Measurements from ENCODE around the gene KIF26B.
A peak's percentile ranks its signal among the peaks of the same experiment; 100 is the strongest.

KIF26B gene

GRCh38 chr1:245571815-245572294 is 417.1 kb downstream of the KIF26B start:
- intact Hi-C loops (cut with DNase I): no loop called here
- DNase-seq: no peak

- intact Hi-C loops (cut with DNase I): no loop called here
- DNase-seq: no peak
Measured at GRCh38 chr1:245572709-245573108, 417.9 kb downstream of the KIF26B start.

GRCh38 chr1:245575710-245576109 is 420.9 kb downstream of the KIF26B start:
- DNase-seq: no peak
- intact Hi-C loops (cut with DNase I): no loop called here

- intact Hi-C loops (cut with DNase I): no loop called here
- no peak for DNase-seq
Measured at GRCh38 chr1:245576323-245576722, 421.5 kb downstream of the KIF26B start.

- DNase-seq: no peak
- intact Hi-C loops (cut with DNase I): no loop called here
Measured at GRCh38 chr1:245577191-245578157, 422.7 kb downstream of the KIF26B start.

GRCh38 chr1:245578308-245578707 is 423.5 kb downstream of the KIF26B start:
- intact Hi-C loops (cut with DNase I): no loop called here
- no peak for DNase-seq

DNA sequence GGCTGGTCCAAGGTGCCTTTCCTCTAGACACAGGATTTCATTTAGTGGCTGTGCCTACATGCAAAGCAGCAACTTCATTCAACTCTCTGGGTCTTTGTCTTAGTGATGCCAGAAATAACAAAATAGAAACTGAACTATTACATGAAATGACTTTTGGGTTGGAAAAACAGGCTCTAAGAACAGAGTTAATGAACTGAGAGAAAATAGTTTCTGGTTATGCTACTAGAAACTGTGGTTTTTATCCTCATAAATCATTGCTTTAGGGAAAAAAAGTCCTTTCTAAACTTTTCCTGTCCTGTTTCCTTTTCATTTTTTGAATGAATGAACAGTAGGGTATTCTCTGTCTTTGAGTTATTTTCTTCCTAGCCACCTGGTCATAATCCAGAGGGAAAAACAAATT is 424.0 kb downstream of the KIF26B start:
- intact Hi-C loops (cut with DNase I): no loop called here
- DNase-seq: no peak

GRCh38 chr1:245579881-245580280 is 425.1 kb downstream of the KIF26B start:
- intact Hi-C loops (cut with DNase I): no loop called here

GRCh38 chr1:245580651-245581050 is 425.9 kb downstream of the KIF26B start:
- DNase-seq: no peak
- intact Hi-C loops (cut with DNase I): no loop called here

More at GRCh38 chr1:245579881-245580280, 425.1 kb downstream of the KIF26B start:
- DNase-seq: no peak

DNA sequence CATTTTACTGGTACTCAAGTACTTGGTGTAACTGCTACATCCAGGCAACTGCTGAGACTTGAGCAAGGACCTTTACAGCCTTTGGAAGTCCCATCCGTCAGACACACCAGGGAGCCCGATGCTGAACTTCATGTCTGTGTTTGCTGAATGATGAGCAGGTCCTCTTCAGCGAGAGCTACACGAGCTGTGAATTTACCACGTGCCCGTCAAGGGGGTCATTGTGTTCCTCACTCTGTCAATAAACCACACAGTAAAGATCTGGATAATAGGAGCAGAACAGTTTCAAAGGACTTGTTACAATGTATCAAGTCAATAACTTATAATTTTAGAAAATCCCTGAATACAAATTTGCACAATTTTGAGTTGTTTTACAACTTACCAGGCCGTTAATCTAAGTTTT is 427.2 kb downstream of the KIF26B start:
- intact Hi-C loops (cut with DNase I): no loop called here
- DNase-seq: no peak

DNA sequence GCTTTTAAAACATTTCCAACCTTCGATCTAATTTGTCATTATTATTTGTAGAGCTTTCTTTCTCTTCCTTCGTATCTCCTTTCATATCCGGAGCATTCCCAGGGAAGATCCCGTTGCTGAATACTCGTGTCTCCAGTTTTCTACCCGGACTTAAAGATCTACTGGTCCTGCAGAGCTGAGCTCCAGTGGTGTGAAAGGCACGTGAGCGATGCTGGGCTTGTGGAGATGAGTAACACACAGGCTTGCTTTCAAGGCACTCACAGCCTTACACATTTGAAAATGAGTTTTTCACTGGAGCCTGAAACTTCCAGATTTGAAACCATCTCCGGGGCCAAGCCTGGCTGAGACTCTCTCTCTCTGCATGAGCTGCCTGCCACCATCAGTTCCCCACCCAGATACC is 428.3 kb downstream of the KIF26B start:
- peak in 2 of 10 donors; percentile 35 to 77 for DNase-seq
- intact Hi-C loops (cut with DNase I): no loop called here

DNA sequence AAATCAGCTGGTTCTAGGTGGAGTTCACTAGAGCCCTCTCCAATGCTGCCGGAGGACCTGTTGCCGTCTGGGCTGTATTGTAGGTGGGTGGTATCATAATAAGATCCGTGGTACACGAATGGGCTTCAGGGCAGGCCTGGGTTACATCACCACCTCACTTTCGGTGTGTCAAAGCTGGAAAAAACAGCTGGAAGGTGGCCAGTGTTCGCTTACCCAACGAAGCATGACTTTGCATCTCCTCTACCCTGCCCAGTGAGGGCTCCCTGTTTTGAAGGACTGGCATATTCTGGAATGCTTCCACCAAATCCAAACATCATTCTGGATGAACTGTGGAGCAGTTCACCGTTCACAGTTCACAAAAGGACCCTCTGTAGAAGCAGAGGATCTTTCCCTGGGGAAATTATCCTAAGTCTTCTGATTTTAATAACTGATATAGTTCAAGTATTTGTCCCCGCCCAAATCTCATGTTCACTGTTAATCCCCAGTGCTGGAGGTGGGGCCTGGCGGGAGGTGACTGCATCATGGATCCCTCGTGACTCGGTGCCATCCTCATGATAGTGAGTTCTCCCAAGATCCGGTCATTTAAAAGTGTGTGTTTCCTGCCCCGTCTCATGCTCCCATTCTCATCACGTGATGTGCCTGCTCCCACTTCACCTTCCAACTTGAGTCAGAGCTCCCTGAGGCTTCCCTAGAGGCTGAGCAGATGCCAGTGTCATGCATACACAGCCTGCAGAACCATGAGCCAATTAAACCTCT is 429.0 kb downstream of the KIF26B start:
- intact Hi-C loops (cut with DNase I): no loop called here
- DNase-seq: no peak

DNA sequence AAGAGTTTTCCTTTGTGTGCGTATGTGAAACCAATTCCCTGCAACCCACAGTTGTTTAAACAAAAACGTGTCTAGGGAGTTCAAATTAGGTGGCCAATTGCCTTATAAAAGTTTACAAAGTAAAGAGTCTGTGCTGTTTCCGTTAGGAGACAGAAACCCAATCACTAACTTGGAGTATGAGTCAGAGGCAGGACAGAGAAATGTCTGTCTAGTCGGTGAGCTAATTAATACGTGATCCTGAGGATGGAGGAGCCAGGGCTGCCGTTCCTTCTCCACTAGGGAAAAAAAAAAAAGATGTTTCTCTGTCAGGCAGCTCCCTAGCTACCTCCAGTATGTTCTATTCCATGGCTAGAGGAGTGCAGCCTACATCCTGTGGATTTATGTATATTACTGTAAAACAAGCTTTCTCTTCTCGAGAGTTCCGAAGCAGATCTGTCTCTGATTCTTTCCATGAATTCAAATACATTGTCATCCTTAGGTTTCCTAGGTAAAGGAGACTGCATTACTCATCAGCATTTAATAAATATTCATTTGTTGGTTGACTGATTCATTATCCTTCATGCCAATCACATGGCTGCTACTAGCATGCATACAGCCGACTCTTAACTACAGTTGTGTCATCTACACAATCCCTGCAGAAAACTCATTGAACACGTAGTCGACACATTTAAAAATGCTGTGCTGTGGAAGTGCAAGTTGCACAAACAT is 430.6 kb downstream of the KIF26B start:
- no peak for DNase-seq

DNA sequence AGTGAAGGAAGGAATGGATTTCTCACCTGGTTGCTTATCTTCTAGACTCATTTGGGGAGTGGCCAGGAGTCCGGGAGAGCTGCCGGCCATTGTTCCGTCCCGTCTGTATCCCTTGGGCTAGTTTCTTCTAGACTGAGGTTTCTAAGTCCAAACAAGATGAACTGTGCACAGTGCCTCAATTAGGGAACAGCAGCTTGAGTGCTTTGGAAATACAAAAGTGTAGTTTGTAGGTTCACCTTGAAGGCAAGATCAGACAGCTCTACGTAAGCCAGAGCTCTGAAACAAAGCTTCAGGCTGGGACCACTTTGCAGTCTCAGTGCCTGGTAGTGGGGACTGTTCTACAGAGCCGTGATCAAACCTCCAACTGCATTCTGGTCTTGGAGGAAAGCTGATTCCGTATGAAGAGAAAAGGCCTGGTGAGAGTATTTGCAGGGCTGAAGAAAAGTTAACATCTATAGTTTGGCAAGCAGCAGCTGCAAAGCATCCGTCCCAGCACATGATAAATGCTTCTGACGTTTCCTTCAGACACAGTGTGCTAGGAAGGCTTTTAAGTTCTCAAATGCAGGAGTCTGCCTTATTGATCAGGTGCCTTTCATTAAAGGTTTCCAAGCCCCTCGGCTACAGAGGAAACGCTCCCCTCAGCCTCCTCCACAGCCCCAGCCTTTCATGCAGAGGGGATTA is 432.8 kb downstream of the KIF26B start:
- intact Hi-C loops (cut with DNase I): no loop called here
- no peak for DNase-seq

More for the DNA sequence above, 430.6 kb downstream of the KIF26B start:
- intact Hi-C loops (cut with DNase I): no loop called here

- intact Hi-C loops (cut with DNase I): no loop called here
- peak in 1 of 10 donors; percentile 66 for DNase-seq
Measured at GRCh38 chr1:245588116-245588639, 433.4 kb downstream of the KIF26B start.

- intact Hi-C loops (cut with DNase I): no loop called here
- no peak for DNase-seq
Measured at GRCh38 chr1:245589316-245589715, 434.5 kb downstream of the KIF26B start.

DNA sequence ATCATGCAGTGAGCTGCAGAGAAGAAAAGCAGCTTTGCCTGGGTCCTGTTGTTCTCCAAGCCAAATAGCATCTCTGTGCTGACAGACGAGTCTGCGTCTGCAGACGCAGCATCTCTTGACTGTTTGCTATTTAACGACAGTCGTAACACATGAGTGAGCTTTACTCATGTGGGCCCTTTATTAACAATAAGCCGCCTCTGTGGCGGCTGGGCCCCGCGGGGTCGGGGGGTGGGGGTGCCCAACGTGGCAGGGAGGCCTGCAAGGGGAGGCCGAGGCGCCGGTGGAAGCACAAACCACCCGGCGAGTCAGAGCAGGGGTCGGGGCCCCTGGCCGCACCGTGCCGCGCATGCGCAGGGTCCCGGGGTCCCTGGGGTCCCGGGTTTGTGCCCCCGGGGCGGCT is 435.1 kb downstream of the KIF26B start:
- intact Hi-C loops (cut with DNase I): no loop called here
- DNase-seq: no peak

- no peak for DNase-seq
- intact Hi-C loops (cut with DNase I): no loop called here
Measured at GRCh38 chr1:245590726-245591125, 435.9 kb downstream of the KIF26B start.

DNA sequence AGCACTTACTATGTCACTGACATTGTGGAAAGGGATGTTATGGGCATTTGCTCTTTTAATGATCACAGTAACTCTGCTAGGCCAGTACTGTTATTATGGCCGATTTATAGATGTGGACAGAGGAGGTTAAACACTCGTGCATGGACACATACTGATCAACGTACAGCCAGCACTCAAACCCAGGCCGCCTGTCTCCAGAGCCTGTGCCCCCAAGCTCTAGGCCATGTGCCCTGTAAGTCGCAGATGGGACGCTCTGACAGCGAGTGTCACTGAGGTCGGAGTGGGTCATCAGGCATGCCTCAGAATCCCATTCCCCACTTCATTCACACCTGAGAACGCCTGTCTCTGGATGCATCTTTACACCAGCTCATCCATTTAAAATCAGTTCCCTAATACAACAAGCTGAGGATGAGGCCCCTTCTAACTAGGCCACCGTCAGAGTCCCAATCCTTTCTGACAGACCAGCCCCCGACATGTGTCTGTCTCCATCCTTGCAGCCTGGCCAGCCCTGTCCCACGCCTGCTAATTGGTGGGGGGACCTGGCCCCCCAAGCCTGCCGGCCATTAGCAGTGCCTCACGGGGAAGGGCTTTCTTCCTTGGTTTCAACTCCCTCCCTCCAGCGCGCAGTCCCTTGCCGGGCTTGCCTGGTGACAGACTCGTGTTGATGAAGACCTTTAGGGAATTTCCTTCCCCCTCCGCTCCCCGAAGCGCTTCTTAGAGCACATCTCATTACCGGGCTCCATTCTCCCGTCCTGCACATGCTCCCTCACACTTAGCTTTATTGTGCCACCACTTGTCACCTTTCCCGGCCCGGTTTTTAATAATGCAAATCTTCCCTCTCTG is 436.8 kb downstream of the KIF26B start:
- no peak for DNase-seq
- intact Hi-C loops (cut with DNase I): no loop called here

All from posterior cingulate gyrus (tissue), 11 donors.